Cardiac muscle cell (in vitro differentiated cells and primary cell): ENCODE data around the gene KRABD2.

Experiments
- DNase-seq, 2 donors: peaks; one replicate each; pipeline versions ENCODE4 v3.0.0 to v3.0.0-alpha.2; 2010 to 2017; ENCODE audit warnings: low read depth in 1 of 2, low spot score in 1 of 2
- H3K27ac ChIP-seq: fragments of 200-600 bp; sonication (generic); 2 replicates; pipeline ENCODE4 v1.5.1; 2016
- H3K27me3 ChIP-seq: fragments of 200-600 bp; sonication (generic); 2 replicates; pipeline ENCODE4 v1.6.0; 2016; ENCODE audit warnings: control low read depth
- H3K36me3 ChIP-seq: fragments of 200-600 bp; sonication (generic); 2 replicates; pipeline ENCODE4 v1.5.1; 2016; ENCODE audit warnings: control low read depth
- H3K4me1 ChIP-seq: fragments of 200-600 bp; sonication (generic); 2 replicates; pipeline ENCODE4 v1.8.1; 2017; ENCODE audit warnings: low read depth, mild to moderate bottlenecking, mixed run types
- H3K4me3 ChIP-seq: fragments of 200-600 bp; sonication (generic); 2 replicates; pipeline ENCODE4 v1.5.1; 2016; ENCODE audit warnings: mild to moderate bottlenecking
- H3K9me3 ChIP-seq: fragments of 200-600 bp; sonication (generic); 2 replicates; pipeline ENCODE4 v1.5.1; 2017; ENCODE audit warnings: low read depth, mild to moderate bottlenecking, control low read depth
- TF ChIP-seq, protein P1 (sequence below): IDR thresholded peaks from 2 replicates; pipeline ENCODE4 v1.5.1; 2012; ENCODE audit warnings: low read depth, mild to moderate bottlenecking, low read length

Gene KRABD2

DNA sequence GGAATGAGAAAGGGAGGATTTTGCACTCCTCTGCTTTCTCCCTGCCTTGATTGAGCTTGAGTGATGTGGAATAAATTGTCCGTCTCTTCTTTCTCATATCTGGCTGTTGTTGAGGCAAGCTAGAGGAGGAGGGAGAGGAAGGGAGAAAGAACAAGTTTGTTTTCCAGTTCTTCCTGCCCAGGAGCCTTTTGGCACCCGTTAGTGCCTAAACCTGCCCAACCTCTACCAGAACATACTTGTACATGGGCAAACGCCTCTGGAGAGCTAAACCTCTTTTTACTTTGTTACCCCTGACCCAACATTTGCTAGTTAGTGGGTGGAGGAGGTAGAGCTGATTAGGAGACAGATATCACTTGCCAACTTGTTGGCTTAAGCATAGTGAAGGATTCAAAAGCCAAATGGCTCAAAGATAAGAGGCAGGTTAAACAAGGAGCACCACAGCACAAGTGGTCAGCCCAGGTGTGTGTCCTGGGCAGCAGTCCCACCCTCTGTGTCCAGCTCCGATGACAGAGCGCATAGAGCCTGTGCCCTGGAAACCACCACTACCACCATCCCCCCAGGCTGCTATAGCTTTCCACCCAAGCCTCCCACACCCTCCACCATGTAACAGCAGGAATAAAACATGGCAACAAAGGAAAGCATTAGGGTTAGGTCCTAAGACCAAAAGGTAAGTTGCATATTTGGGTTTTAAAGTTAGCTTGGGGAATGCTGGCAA is 30.4 kb downstream of the KRABD2 start:
- TF ChIP-seq, protein P1, sequence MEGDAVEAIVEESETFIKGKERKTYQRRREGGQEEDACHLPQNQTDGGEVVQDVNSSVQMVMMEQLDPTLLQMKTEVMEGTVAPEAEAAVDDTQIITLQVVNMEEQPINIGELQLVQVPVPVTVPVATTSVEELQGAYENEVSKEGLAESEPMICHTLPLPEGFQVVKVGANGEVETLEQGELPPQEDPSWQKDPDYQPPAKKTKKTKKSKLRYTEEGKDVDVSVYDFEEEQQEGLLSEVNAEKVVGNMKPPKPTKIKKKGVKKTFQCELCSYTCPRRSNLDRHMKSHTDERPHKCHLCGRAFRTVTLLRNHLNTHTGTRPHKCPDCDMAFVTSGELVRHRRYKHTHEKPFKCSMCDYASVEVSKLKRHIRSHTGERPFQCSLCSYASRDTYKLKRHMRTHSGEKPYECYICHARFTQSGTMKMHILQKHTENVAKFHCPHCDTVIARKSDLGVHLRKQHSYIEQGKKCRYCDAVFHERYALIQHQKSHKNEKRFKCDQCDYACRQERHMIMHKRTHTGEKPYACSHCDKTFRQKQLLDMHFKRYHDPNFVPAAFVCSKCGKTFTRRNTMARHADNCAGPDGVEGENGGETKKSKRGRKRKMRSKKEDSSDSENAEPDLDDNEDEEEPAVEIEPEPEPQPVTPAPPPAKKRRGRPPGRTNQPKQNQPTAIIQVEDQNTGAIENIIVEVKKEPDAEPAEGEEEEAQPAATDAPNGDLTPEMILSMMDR = no peak
- Histone ChIP-seq H3K36me3 (no peaks in the 10 kb centered on the region), H3K9me3 (no peaks in the 10 kb centered on the region), H3K27me3 (no peaks in the 10 kb centered on the region), H3K4me1 (no peaks in the 10 kb centered on the region), H3K4me3 (no peak overlapping the region), H3K27ac (no peak overlapping the region)
- DNase-seq = no peak

DNA sequence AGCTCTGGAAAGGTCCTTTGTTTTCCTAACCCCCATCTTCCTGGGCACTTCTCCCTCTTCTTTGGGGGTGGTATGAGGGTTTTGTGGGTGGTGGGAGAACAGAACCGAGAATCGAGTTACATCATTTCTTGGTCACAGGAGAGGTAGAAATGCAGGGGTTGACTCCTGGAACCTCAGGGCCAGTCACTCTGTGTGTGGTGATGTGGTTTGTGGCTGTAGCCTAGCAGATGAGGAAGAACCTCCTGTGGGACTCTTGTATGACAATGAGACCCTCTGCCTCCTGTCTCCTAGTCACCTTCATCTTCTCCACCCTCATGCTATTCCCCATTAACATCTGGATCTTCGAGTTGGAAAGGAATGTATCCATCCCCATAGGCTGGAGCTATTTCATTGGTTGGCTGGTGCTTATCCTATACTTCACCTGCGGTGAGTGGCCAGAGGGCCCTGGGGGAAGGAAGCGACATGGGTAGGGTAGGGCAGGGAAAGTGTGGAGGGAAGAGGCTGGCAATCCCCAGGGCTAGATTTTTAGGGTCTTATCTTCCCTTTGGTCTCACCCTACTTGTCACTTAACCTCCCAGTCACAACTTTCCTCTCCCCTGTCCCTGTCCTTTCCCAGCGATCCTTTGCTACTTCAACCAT is 31.3 kb downstream of the KRABD2 start:
- no peaks in the 10 kb centered on the region for H3K27me3 ChIP-seq
- no peak overlapping the region for H3K27ac ChIP-seq
- H3K4me3 ChIP-seq = no peak overlapping the region
- TF ChIP-seq, protein P1 = no peak
- no peaks in the 10 kb centered on the region for H3K4me1 ChIP-seq
- DNase-seq = no peak
- no peaks in the 10 kb centered on the region for H3K36me3 ChIP-seq
- H3K9me3 ChIP-seq = no peaks in the 10 kb centered on the region

DNA sequence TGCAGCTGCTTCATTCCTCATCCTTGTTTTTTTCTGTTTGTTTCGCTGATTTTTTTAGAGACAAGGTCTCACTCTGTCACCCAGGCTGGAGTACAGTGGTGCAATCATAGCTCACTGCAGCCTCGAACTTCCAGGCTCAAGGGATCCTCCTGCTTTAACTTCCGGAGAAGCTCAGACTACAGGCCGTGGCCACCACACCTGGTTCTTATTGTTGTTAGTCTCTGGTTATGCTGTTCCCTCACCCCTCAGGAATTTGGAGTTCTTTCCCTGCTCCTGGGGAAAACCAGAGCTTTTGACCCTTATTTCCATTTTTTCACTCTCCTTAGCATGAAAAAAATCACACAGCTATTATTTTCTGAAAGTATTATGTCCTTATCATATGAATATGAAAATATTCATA is 35.0 kb downstream of the KRABD2 start:
- DNase-seq = no peak
- Histone ChIP-seq H3K36me3 (no peaks in the 10 kb centered on the region), H3K27ac (no peak overlapping the region), H3K4me1 (no peaks in the 10 kb centered on the region), H3K4me3 (no peak overlapping the region), H3K9me3 (no peaks in the 10 kb centered on the region), H3K27me3 (no peaks in the 10 kb centered on the region)
- TF ChIP-seq, protein P1 = no peak

DNA sequence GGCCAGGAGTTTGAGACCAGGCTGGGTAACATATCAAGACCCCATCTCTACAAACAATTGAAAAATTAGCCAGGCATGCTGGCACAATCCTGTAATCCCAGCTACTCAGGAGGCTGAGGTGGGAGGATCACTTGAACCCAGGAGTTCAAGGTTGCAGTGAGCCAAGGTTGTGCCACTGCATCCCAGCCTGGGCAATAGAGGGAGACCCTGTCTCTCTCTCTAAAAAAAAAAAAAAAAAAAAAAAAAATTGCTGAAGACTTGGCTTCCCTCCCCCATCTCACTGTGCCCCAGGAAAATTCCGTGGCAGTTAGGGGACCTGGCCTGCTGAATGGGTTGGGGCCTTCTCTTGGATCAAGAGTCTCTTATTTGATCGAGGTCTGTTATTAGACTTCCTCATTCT is 37.0 kb downstream of the KRABD2 start, which contains the start of gene ODF4:
ODF4 (plus strand) TSS at position 301 of the 400 bp plus-strand sequence. CDS start 212 bp downstream, outside the sequence.
- Histone ChIP-seq H3K27me3 (no peaks in the 10 kb centered on the region), H3K4me1 (no peaks in the 10 kb centered on the region), H3K27ac (no peak within 1 kb of the TSS), H3K36me3 (no peaks in the 10 kb centered on the region), H3K9me3 (no peaks in the 10 kb centered on the region), H3K4me3 (no peak within 1 kb of the TSS)
- no peak for DNase-seq
- TF ChIP-seq, protein P1 = no peak

DNA sequence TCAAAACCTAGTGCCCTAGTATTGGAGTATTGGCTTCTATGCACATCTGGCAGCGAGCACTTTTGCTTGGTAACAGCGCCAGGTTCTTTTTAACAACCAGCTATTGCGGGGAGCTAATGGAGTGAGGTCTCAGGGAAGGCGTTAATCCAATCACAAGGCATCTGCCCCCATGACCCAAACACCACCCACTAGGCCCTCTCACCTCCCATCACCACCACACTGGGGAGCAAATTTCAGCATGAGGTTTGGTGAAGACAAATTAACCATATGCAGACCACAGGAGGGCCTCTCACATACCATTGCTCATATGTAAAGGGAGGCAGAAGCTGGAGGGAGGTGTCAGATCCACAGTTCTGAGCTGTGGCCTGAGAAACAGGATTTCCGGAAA is 37.8 kb downstream of the KRABD2 start:
- H3K4me3 ChIP-seq = no peak overlapping the region
- DNase-seq = no peak
- H3K9me3 ChIP-seq = no peaks in the 10 kb centered on the region
- no peak overlapping the region for H3K27ac ChIP-seq
- H3K36me3 ChIP-seq = no peaks in the 10 kb centered on the region
- no peaks in the 10 kb centered on the region for H3K4me1 ChIP-seq
- no peaks in the 10 kb centered on the region for H3K27me3 ChIP-seq
- TF ChIP-seq, protein P1 = no peak
